Thoracic aorta (tissue), 2 donors: ENCODE data around the gene OTOG. TPM values are rescaled to one million over a fixed set of nuclear protein-coding genes. Genes with fewer than 3 reads are reported as not detected.

Source experiments
- ATAC-seq: fragments of 150-250 bp; one replicate; pipeline ENCODE4 v1.8.0; 2017; ENCODE audit warnings: low read depth; ENCODE audit not compliant: insufficient number of reproducible peaks, low FRiP score
- DNase-seq: peaks from one replicate; pipeline ENCODE4 v3.0.0-alpha.2; 2020; ENCODE audit warnings: low spot score
- H3K27ac ChIP-seq, 2 donors: fragments of 200-600 bp; sonication (generic); 1 replicate in 1 of 2; 2 replicates in 1 of 2; pipeline ENCODE4 v1.5.1; 2016; ENCODE audit warnings: mild to moderate bottlenecking in 2 of 2, moderate library complexity in 2 of 2
- H3K27me3 ChIP-seq: fragments of 200-600 bp; sonication (generic); replicated peaks from 2 replicates; pipeline ENCODE4 v1.6.0; 2016; ENCODE audit warnings: mild to moderate bottlenecking; ENCODE audit not compliant: insufficient read depth
- H3K36me3 ChIP-seq: fragments of 200-600 bp; sonication (generic); one replicate; pipeline ENCODE4 v1.5.1; 2016
- H3K4me1 ChIP-seq, 2 donors: fragments of 200-600 bp; sonication (generic); 1 replicate in 1 of 2; 2 replicates in 1 of 2; pipeline versions ENCODE4 v1.5.1 to v1.6.0; 2016; ENCODE audit warnings: low read depth in 2 of 2, mild to moderate bottlenecking in 1 of 2; ENCODE audit not compliant: control insufficient read depth in 1 of 2
- H3K4me3 ChIP-seq: fragments of 200-600 bp; sonication (generic); 2 replicates; pipeline ENCODE4 v1.5.1; 2016; ENCODE audit warnings: mild to moderate bottlenecking
- H3K9me3 ChIP-seq: fragments of 200-600 bp; sonication (generic); 2 replicates; pipeline ENCODE4 v1.5.1; 2016
- CTCF ChIP-seq: fragments of 200-600 bp; sonication (generic); IDR thresholded peaks from one replicate; pipeline ENCODE4 v1.5.1; 2019; ENCODE audit warnings: antibody characterized with exemption
- total RNA-seq, 2 donors: library from RNA; depleted of rRNA; stranded (reverse); fragments of >200 nt; gene quantifications; one replicate each; pipeline versions ENCODE4 v1.1.0 to v1.2.3, GENCODE V29; 2016

Gene OTOG
- total RNA-seq, 2 donors from 2014 or later = not detected

DNA sequence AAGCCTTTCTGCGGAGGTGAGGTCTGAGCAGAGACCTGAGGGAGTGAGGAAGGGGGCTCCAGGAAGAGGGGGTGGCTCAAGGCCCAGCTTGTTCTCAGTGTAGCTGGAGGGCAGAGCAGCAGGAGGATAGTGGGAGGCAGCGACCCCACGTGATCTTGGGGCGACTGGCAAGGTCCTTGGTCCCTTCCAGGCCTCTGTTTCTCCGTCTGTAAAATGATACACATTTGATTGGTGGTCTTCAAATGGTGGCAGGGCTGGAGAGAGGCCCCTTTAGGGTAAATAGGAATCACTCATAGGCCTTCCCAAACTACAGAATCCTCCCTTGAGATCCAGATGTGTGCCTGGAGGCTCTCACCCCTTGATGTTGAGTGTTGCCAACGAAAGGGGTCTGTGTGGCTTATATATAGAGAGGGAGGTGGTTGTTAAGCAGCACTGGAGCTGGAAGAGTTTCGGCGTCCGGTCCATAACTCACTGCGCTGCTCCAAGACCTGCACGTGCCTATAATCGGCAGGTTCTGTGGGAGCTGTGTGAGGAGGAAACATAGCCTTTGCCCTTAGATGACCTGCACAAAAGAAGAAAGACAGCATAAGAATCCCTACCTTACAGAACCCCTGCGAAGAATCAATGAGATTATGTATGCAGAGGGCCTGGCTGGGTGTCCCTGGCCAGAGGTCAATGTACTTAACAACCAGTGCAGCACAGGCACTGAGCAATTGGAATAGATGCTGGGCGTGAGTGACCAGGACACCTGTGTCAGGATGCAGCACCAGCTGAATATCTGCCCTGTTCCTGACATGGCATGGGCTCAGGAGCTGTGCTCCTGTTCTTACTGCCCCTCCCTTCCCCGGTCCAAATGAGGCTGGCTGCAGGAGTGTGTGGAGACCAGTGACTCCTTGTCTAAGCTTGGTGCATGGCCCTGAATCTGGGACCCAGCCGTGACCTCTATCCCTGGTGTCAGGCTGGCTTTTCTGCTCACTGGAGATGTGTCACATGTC is 28.7 kb downstream of the OTOG start:
- no peak for TF ChIP-seq CTCF
- DNase-seq = no peak
- Histone ChIP-seq H3K9me3 (no peaks in the 10 kb centered on the region), H3K36me3 (no peaks in the 10 kb centered on the region), H3K27me3 (no peaks in the 10 kb centered on the region), H3K27ac (no peak overlapping the region), H3K4me1 (no peaks in the 10 kb centered on the region), H3K4me3 (no peak overlapping the region)
- no peak for ATAC-seq

DNA sequence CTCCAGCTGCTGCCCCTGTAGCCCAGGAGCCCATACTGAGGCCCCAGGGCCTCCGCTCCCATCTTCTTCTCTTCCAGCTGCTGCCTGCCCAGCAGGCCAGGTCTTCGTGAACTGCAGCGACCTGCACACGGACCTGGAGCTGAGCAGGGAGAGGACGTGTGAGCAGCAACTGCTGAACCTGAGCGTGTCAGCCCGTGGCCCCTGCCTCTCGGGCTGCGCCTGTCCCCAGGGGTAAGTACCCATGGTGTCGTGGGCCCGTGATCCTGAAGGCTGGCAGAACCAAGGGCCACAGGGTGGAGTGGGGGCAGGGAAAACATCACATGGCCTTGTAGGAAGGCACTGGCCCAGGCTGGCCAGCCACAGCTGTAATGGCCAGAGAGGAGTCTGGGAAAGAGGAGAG is 31.2 kb downstream of the OTOG start:
- Histone ChIP-seq H3K4me3 (no peak overlapping the region), H3K4me1 (no peaks in the 10 kb centered on the region), H3K27me3 (no peaks in the 10 kb centered on the region), H3K27ac (no peak overlapping the region), H3K36me3 (no peaks in the 10 kb centered on the region), H3K9me3 (no peaks in the 10 kb centered on the region)
- TF ChIP-seq CTCF = no peak
- DNase-seq (no peak), ATAC-seq (no peak)

- ATAC-seq (no peak), DNase-seq (no peak)
- Histone ChIP-seq H3K27me3 (no peaks in the 10 kb centered on the region), H3K4me3 (no peak overlapping the region), H3K27ac (no peak overlapping the region), H3K9me3 (no peaks in the 10 kb centered on the region), H3K4me1 (no peaks in the 10 kb centered on the region), H3K36me3 (no peaks in the 10 kb centered on the region)
- no peak for TF ChIP-seq CTCF
These were observed 31.9 kb downstream of the OTOG start for GRCh38 chr11:17578958-17579357.

DNA sequence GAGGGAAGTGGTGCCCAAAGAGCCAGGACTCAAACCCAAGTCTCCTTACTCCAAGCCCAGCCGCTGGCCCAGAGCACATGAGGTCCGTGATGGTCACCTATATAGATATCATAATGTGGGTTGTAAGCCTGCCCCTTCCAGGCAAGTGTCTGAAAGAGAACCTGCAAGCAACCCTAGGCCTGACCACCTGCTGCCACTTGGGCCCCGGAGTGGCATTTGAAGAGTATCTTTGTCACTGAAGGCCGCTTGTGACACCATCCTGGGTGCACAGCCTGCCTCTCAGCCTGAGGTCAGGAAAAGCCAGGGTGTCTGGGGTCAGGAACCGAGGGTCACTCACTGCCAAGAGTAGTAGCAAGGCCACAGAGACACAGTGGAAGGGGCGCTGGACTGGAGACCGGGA is 32.4 kb downstream of the OTOG start:
- ATAC-seq (no peak), DNase-seq (no peak)
- H3K27ac ChIP-seq = no peak overlapping the region
- H3K27me3 ChIP-seq = no peaks in the 10 kb centered on the region
- H3K36me3 ChIP-seq = no peaks in the 10 kb centered on the region
- no peaks in the 10 kb centered on the region for H3K9me3 ChIP-seq
- no peak for TF ChIP-seq CTCF
- H3K4me3 ChIP-seq = no peak overlapping the region
- no peaks in the 10 kb centered on the region for H3K4me1 ChIP-seq

- Histone ChIP-seq H3K4me3 (no peak overlapping the region), H3K4me1 (no peaks in the 10 kb centered on the region), H3K36me3 (no peaks in the 10 kb centered on the region), H3K27ac (no peak overlapping the region), H3K9me3 (no peaks in the 10 kb centered on the region), H3K27me3 (no peaks in the 10 kb centered on the region)
- ATAC-seq (no peak), DNase-seq (no peak)
- TF ChIP-seq CTCF = no peak
These were observed 33.2 kb downstream of the OTOG start for GRCh38 chr11:17580271-17580670.
